NCI-H146 treated with DMSO at 0.1 percent for 48 hours (cell line): Measurements from ENCODE around the gene DPP9.

Experiments
- DNase-seq: peaks from one replicate; lab custom pipeline; 2025; ENCODE audit not compliant: unreplicated experiment; lab: John Stamatoyannopoulos, UW

Gene DPP9

DNA sequence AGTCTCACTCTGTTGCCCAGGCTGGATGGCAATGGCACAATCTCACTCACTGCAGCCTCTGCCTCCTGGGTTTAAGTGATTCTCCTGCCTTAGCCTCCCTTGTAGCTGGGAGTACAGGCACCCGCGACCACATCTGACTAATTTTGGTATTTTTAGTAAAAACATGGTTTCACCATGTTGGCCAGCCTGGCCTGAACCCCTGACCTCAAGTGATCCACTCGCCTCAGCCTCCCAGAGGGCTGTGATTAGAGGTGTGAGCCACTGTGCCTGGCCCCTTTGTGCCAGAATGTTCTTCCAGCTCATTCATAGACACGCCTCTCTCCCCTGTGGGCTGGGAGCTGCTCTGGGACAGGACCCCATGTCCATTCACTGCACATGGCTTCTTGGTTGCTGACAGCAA is 62.6 kb downstream of the DPP9 start:
- DNase-seq: no peak

GRCh38 chr19:4660181-4660791 is 63.4 kb downstream of the DPP9 start:
- DNase-seq: no peak

DNA sequence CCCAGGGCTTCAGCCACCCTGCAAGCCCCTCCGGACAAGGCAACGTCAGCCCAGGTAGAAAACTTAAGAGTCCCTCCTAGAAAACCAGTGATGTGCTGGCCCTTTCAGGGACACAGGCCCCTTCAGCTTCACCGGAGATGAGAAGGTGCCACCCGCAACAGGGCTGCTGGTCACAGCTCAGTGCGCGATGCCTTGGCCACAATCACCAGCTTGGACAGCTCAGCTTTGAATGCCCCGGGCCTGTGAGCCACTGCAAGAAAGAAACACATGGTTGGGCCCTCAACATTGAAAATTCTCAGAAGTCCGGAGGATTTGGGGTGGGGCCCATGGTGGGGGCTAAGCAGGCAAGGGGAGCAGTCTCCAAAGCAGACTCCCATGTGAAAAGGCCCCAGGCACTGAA is 65.8 kb downstream of the DPP9 start:
- no peak for DNase-seq

GRCh38 chr19:4657262-4657661 is 66.4 kb downstream of the DPP9 start:
- no peak for DNase-seq

- DNase-seq: no peak
Observed at GRCh38 chr19:4656102-4656501, 67.5 kb downstream of the DPP9 start.

DNA sequence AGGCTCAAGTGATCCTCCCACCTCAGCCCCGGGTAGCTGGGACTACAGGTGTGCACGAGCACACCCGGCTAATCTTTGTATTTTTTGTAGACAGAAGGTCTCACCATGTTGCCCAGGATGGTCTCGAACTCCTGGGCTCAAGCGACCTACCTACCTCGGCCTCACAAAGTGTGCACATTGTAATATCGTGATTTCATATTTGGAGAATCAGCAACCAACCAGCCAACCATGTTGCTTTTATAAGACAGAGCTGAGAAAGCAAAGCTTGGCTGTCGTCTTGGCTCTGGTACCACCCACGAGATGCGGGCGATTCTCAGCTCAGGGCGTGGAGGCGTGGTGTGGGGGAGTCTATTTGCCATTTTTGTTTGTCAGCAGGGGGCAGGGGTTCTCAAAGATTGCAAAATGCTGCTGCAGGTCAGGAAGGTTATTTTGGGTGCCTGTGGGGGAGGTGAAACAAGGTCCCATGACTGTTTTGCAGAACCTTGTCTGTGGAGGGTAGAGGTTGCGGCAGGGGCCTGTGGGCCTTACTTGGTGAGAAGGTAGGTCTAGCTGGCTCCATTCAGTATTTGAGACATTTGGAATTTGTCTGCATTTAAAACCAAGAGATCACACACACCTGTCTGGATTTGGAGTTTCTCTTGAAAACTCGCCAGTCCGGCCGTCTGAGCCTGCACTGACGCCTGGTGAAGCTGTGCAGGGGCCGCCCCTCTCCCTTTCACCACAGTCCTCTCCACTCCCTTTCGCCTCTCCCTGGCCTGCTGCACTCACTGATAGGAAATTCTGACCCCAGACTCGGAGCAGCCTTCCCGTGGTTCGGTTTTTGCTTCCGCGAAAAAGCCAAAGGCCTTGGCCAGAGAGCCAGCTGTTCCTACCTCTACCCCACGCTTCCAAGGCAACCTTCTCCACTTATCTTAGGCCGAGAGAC is 68.9 kb downstream of the DPP9 start:
- no peak for DNase-seq

GRCh38 chr19:4653793-4654436 is 69.7 kb downstream of the DPP9 start:
- DNase-seq: no peak

- DNase-seq: no peak
Observed at GRCh38 chr19:4652075-4652474, 71.6 kb downstream of the DPP9 start.

DNA sequence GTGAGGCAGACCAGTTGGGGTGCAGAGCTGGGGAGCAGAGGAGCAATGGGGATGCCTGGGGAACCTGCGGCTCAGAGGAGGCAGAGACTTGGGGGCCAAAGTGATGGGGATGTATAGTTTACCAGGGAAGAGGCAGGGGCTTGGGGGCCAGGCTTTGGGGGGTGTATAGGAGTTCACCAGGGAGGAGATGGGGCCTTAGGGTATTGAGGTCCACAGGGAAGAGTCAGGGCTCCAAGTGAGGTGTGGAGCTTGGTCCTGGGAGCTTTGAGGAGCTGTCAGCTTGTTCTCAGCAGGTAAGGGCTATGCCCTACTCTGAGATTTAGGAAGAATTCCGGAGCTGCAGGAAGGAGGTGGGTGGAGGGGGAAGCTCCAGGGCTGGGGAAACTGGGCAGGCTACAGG is 73.5 kb downstream of the DPP9 start:
- DNase-seq: no peak

GRCh38 chr19:4649392-4650047 is 74.1 kb downstream of the DPP9 start:
- no peak for DNase-seq

DNA sequence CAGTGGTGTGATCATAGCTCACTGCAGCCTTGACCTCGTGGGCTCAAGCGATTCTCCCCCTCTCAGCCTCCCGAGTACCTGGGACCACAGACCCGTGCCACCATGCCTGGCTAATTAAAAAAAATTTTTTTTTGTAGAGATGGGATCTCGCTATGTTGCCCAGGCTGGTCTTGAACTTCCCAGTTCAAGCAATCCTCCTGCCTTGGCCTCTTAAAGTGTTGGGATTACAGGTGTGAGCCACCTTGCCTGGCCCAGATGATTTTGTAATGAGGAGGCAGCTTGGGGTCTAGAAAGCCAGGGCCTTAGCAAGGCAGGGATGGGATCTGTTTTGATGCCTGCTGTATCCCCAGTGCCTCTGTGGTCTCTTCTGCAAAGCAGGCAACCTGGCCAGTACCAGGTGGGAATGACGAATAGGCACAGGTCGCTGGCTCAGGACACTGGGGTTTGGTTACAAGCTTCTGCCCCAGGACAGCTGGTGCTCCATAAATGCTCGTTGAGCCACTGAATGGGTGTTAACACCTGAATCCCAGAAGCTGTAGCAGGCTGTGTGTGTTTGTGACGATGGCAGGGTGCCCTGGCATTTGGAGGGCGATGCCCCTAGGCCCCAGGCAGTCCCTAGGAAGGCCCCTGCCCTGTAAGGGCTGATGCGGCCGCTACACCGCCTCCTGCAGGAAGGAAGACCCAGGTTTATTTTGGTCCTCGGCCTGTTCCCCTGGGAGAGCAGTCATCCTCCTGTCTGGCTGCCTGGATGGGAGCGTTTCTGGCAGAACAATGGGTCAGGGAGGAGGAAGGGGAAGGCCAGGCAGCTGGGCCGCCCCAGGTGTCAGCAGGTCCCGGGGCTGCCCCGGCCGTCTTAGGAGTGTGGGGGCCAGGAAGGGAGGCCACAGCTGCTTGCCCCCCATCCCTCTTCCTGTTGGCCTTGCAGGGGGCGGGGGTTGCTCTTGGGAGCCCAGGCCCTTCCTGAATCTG is 75.7 kb downstream of the DPP9 start:
- DNase-seq: no peak

- DNase-seq: no peak
Observed at GRCh38 chr19:4645718-4646117, 77.9 kb downstream of the DPP9 start.

- no peak for DNase-seq
Observed at GRCh38 chr19:4642625-4643024, 81.0 kb downstream of the DPP9 start.

- no peak for DNase-seq
Observed at GRCh38 chr19:4641132-4641531, 82.5 kb downstream of the DPP9 start.

- peak; percentile 61 for DNase-seq
Observed at GRCh38 chr19:4640247-4641000, 83.2 kb downstream of the DPP9 start.

GRCh38 chr19:4639531-4640246 is 84.0 kb downstream of the DPP9 start:
- DNase-seq: no peak

DNA sequence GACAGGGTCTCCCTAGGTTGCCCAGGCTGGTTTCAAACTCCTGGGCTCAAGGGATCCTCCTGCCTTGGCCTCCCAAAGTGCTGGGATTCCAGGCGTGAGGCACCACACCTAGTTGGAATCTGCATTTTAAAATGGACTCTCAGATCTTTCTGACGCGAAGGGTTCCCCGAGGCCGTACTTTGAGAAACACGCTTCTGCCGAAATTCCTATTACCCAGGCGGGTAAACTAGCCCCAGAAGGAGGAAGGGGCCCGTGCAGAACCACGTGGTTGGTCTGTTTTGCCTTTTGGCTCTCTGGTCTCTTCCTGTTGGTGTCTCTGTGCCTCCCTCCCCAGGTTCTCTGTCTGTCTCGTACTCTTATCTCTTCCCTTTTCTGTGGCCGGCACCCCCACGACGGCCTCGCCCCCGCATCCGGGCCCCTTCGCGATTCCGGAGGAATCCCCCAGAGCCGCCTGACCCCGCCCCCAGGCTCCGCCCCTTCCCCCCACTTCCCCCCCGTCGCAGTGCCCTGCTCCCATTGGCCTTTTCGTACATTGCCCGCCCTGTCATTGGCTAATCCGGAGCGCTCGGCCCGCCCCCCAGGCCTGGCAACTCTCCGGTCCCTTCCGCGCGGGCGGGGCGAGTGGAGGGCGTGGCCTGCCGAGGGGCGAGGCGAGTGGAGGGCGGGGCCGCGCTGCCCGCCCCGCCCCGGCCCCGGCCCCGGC is 84.7 kb downstream of the DPP9 start, which contains the start of gene TNFAIP8L1:
TSS of gene TNFAIP8L1 (plus strand) at position 689 of the 703 bp plus-strand sequence. CDS start 12,354 bp downstream, outside the sequence.
- DNase-seq: peak; percentile 69

DNA sequence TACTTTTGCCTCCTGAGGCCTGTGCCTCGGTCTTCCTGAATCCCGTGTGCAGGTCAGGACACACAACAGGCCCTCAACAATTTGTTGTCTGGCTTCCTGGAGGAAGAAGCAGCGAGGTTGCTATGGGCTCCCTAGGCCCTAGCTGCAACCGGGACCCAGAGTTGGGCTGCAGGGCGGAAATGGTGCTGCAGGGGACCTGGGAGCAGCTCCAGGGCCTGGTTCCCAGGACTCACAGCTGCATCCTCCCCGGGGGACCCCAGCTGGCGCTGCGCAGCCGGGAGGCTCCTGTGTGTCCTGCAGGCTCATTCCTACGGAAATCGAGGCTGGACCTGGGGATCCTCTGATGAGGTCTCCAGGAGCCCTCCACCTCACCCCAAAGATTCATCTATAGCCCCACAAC is 85.3 kb downstream of the DPP9 start:
- DNase-seq: no peak
